22Rv1 (cell line): Measurements from ENCODE around the gene THSD8.

Source experiments
- CTCF ChIP-seq: fragments of 450-650 bp; IDR thresholded peaks from 2 replicates; pipeline ENCODE4 v1.5.1; 2017; ENCODE audit warnings: mild to moderate bottlenecking
- ZFX ChIP-seq: fragments of 450-650 bp; IDR thresholded peaks from 2 replicates; pipeline ENCODE4 v1.6.1; 2017; ENCODE audit warnings: antibody characterized with exemption, borderline replicate concordance

- TF ChIP-seq CTCF (no peak), ZFX (no peak)
These were observed 47.2 kb upstream of the THSD8 start for GRCh38 chr19:12754465-12755196.
